Liver (tissue), 9 donors: ENCODE data around the gene SLC25A21. TPM values are rescaled to one million over a fixed set of nuclear protein-coding genes. Genes with fewer than 3 reads are reported as not detected.

ENCODE experiments used
- DNase-seq: peaks from one replicate; pipeline ENCODE4 v3.0.0-alpha.2; 2017; ENCODE audit warnings: low spot score
- H3K27ac ChIP-seq, 2 donors: one replicate each; pipeline ENCODE4 v1.7.0; 2013; ENCODE audit warnings: inconsistent platforms in 2 of 2, low read length in 2 of 2, control low read depth in 1 of 2, low read depth in 1 of 2, mild to moderate bottlenecking in 1 of 2
- H3K27me3 ChIP-seq, 4 donors: one replicate each; pipeline versions ENCODE4 v1.6.1 to v1.7.0; 2013; ENCODE audit warnings: low read length in 3 of 4, inconsistent platforms in 1 of 4, mild to moderate bottlenecking in 1 of 4, moderate library complexity in 1 of 4; ENCODE audit not compliant: control insufficient read depth in 4 of 4, insufficient read depth in 4 of 4
- H3K36me3 ChIP-seq, 4 donors: one replicate each; pipeline versions ENCODE4 v1.6.1 to v1.7.0; 2013; ENCODE audit warnings: low read length in 3 of 4, mild to moderate bottlenecking in 3 of 4, low read depth in 1 of 4, moderate library complexity in 1 of 4; ENCODE audit not compliant: control insufficient read depth in 4 of 4, insufficient read depth in 3 of 4
- H3K4me1 ChIP-seq, 4 donors: one replicate each; pipeline versions ENCODE4 v1.6.1 to v1.7.0; 2013; ENCODE audit warnings: low read length in 3 of 4, mild to moderate bottlenecking in 3 of 4, moderate library complexity in 1 of 4; ENCODE audit not compliant: control insufficient read depth in 4 of 4, insufficient read depth in 4 of 4
- H3K4me3 ChIP-seq, 3 donors: one replicate each; pipeline versions ENCODE4 v1.6.1 to v1.7.0; 2013; ENCODE audit warnings: low read length in 3 of 3, control low read depth in 1 of 3, low read depth in 1 of 3, mild to moderate bottlenecking in 1 of 3
- H3K9ac ChIP-seq, 2 donors: one replicate each; pipeline ENCODE4 v1.7.0; 2013; ENCODE audit warnings: low read length in 2 of 2, mild to moderate bottlenecking in 2 of 2, moderate library complexity in 2 of 2, control low read depth in 1 of 2, low read depth in 1 of 2
- H3K9me3 ChIP-seq, 4 donors: one replicate each; pipeline versions ENCODE4 v1.6.1 to v1.7.0; 2013; ENCODE audit warnings: low read length in 3 of 4; ENCODE audit not compliant: control insufficient read depth in 4 of 4
- CTCF ChIP-seq: fragments of 150-350 bp; IDR thresholded peaks from 2 replicates; pipeline ENCODE4 v1.5.1; 2017; ENCODE audit warnings: improper control_type of control experiment, low read depth, low read length; ENCODE audit not compliant: missing input control
- EGR1 ChIP-seq, 2 donors: IDR thresholded peaks; 2 replicates each; pipeline ENCODE4 v1.6.1; 2016 to 2018; ENCODE audit warnings: antibody characterized with exemption in 2 of 2, low read depth in 2 of 2
- FOXA1 ChIP-seq: IDR thresholded peaks from 2 replicates; pipeline ENCODE4 v1.6.1; 2016; ENCODE audit warnings: antibody characterized with exemption
- FOXA2 ChIP-seq: IDR thresholded peaks from 2 replicates; pipeline ENCODE4 v1.6.1; 2016; ENCODE audit warnings: antibody characterized with exemption
- GABPA ChIP-seq, 2 donors: IDR thresholded peaks in 1 of 2; conservative IDR thresholded peaks in 1 of 2; 2 replicates each; pipeline ENCODE4 v1.6.1; 2016; ENCODE audit warnings: antibody characterized with exemption in 2 of 2, mild to moderate bottlenecking in 1 of 2, moderate library complexity in 1 of 2
- HNF4A ChIP-seq, 2 donors: conservative IDR thresholded peaks; 2 replicates each; pipeline ENCODE4 v1.6.1; 2016; ENCODE audit warnings: antibody characterized with exemption in 2 of 2, mild to moderate bottlenecking in 2 of 2
- HNF4G ChIP-seq: IDR thresholded peaks from 2 replicates; pipeline ENCODE4 v1.6.1; 2016; ENCODE audit warnings: antibody characterized with exemption
- JUND ChIP-seq, 2 donors: IDR thresholded peaks; 2 replicates each; pipeline ENCODE4 v1.6.1; 2016; ENCODE audit warnings: antibody characterized with exemption in 2 of 2
- MAX ChIP-seq: IDR thresholded peaks from 2 replicates; pipeline ENCODE4 v1.6.1; 2016; ENCODE audit warnings: antibody characterized with exemption
- NR2F2 ChIP-seq: IDR thresholded peaks from 2 replicates; pipeline ENCODE4 v1.6.1; 2016; ENCODE audit warnings: antibody characterized with exemption
- RAD21 ChIP-seq, 2 donors: IDR thresholded peaks; 2 replicates each; pipeline ENCODE4 v1.6.1; 2016; ENCODE audit warnings: antibody characterized with exemption in 2 of 2, mild to moderate bottlenecking in 2 of 2
- REST ChIP-seq: IDR thresholded peaks from 2 replicates; pipeline ENCODE4 v1.6.1; 2016; ENCODE audit warnings: antibody characterized with exemption, mild to moderate bottlenecking
- TAF1 ChIP-seq: conservative IDR thresholded peaks from 2 replicates; pipeline ENCODE4 v1.6.1; 2016; ENCODE audit warnings: antibody characterized with exemption, mild to moderate bottlenecking
- YY1 ChIP-seq: IDR thresholded peaks from 2 replicates; pipeline ENCODE4 v1.6.1; 2016; ENCODE audit warnings: antibody characterized with exemption, mild to moderate bottlenecking
- ZBTB33 ChIP-seq: IDR thresholded peaks from 2 replicates; pipeline ENCODE4 v1.6.1; 2016; ENCODE audit warnings: antibody characterized with exemption
- WGBS: extraction: QIAGEN DNeasy Blood & Tissue Kit; methylation state at CpG from one replicate; pipeline ENCODE4 v1.1.7; 2013; 5-methylcytosine and 5-hydroxymethylcytosine counted together
- polyA plus RNA-seq, 2 donors: library from polyadenylated mRNA; stranded (reverse) in 1 of 2; unstranded in 1 of 2; fragments of 200-250 nt in 1 of 2; fragments of >200 nt in 1 of 2; fragmentation: Nextera tagmentation in 1 of 2; extraction: Ambion mirVana in 1 of 2; gene quantifications; one replicate each; pipeline versions ENCODE4 v1.2.1 to v1.2.3, GENCODE V29; 2013 to 2015
- total RNA-seq, 2 donors: library from RNA; depleted of rRNA; stranded (reverse); fragments of >200 nt; gene quantifications; one replicate each; pipeline ENCODE4 v1.2.3, GENCODE V29; 2014
- donor health status: healthy.
- donor health status: healthy.
- donor health status: healthy.
- donor health status: healthy.
- donor health status: healthy.

The SLC25A21 gene
- total and polyA plus RNA-seq, 4 donors = 0.13 to 24.3 (median 0.23) TPM

- no peaks in the 10 kb centered on the region for H3K4me1 ChIP-seq
- TF ChIP-seq FOXA2 = no peak
- TF ChIP-seq CTCF = no peak
- no peak for TF ChIP-seq RAD21 (IDR thresholded peaks at IDR 0.05)
- TF ChIP-seq ZBTB33 = no peak
- no peaks in the 10 kb centered on the region for H3K9me3 ChIP-seq
- no peak overlapping the region for H3K9ac ChIP-seq
- no peaks in the 10 kb centered on the region for H3K27me3 ChIP-seq
- no peak overlapping the region for H3K4me3 ChIP-seq
- DNase-seq = no peak
- 88% methylated on average over 3 of the region's 3 CpGs for WGBS
- H3K27ac ChIP-seq = no peak overlapping the region
- no peaks in the 10 kb centered on the region for H3K36me3 ChIP-seq
Measured at GRCh38 chr14:37091651-37092050, 80.8 kb downstream of the SLC25A21 start.

GRCh38 chr14:37090026-37090425 is 82.4 kb downstream of the SLC25A21 start:
- 70% methylated on average over 6 of the region's 6 CpGs for WGBS
- DNase-seq = no peak

More at GRCh38 chr14:37090026-37090425, 82.4 kb downstream of the SLC25A21 start:
- Histone ChIP-seq H3K27ac (no peak overlapping the region), H3K36me3 (no peaks in the 10 kb centered on the region), H3K4me1 (no peaks in the 10 kb centered on the region), H3K27me3 (no peaks in the 10 kb centered on the region), H3K9ac (no peak overlapping the region), H3K9me3 (no peaks in the 10 kb centered on the region), H3K4me3 (no peak overlapping the region)
- no peak for TF ChIP-seq EGR1 (IDR thresholded peaks at IDR 0.05; ENCODE audit: low read depth in 2 of 2)
- no peak for TF ChIP-seq TAF1
- TF ChIP-seq REST = no peak
- TF ChIP-seq MAX = no peak
- TF ChIP-seq FOXA1 = no peak
- no peak for TF ChIP-seq ZBTB33
- no peak for TF ChIP-seq HNF4A (conservative IDR thresholded peaks at IDR 0.05)
- no peak for TF ChIP-seq FOXA2
- no peak for TF ChIP-seq HNF4G
- TF ChIP-seq JUND (IDR thresholded peaks at IDR 0.05) = no peak
- no peak for TF ChIP-seq YY1
- no peak for TF ChIP-seq NR2F2
- no peak for TF ChIP-seq RAD21 (IDR thresholded peaks at IDR 0.05)
- TF ChIP-seq GABPA (IDR thresholded peaks at IDR 0.05 in 1 of 2, conservative IDR thresholded peaks at IDR 0.05 in 1 of 2) = no peak
